K562 (cell line): Measurements from ENCODE around the gene TNNT3. TPM values are rescaled to one million over a fixed set of nuclear protein-coding genes. Genes with fewer than 3 reads are reported as not detected.

Experiments used
- ATAC-seq: fragments of 200-7000 bp; cut with Tn5 transposase; 3 replicates; pipeline ENCODE4 v1.9.1; 2020; ENCODE audit warnings: moderate library complexity
- BruUV-seq: library from RNA; stranded (reverse); fragments of 400-500 nt; replicated peaks from 2 replicates; lab custom pipeline; 2021; lab: Mats Ljungman, UMichigan
- CTCF ChIA-PET: fragments of 300-600 bp; formaldehyde crosslinking; extraction: SDS; loops from one replicate; lab custom pipeline; 2021; ENCODE audit warnings: low intra/inter-chr PET ratio; lab: Yijun Ruan, JAX
- POLR2A ChIA-PET: fragments of 300-600, 350-650 bp; sonication (Branson Sonifier 250); formaldehyde crosslinking; extraction: SDS; loops from one replicate; lab custom pipeline; 2021; ENCODE audit warnings: antibody characterized with exemption, inconsistent platforms; lab: Yijun Ruan, JAX
- DNase-seq, 4 experiments: peaks; one replicate each; pipeline versions ENCODE4 v3.0.0 to v3.0.0-alpha.2; 2011 to 2018; ENCODE audit warnings: low spot score in 3 of 4, mixed read lengths in 3 of 4; ENCODE audit errors: extremely low read depth in 1 of 4
- FAIRE-seq: peaks from 2 replicates; lab custom pipeline; 2011; peaks lifted over from hg19 to GRCh38; lab: Jason Lieb, UNC
- H2AFZ ChIP-seq: 2 replicates; pipeline ENCODE4 v1.6.0; 2011; ENCODE audit warnings: low read depth, low read length, control low read depth, inconsistent platforms
- H3K27ac ChIP-seq: fragments of 200-600 bp; 3 replicates; pipeline ENCODE4 v1.8.0; 2011; ENCODE audit warnings: low read depth, mild to moderate bottlenecking, control low read depth, inconsistent platforms, low read length, moderate library complexity, mixed read lengths; ENCODE audit errors: extremely low read depth
- H3K27me3 ChIP-seq, 2 experiments: fragments of 300-600 bp in 1 of 2; 2 replicates in 1 of 2; 3 replicates in 1 of 2; pipeline versions ENCODE4 v1.6.0 to v1.8.0; 2011; ENCODE audit warnings: inconsistent platforms in 2 of 2, low read length in 2 of 2, mild to moderate bottlenecking in 1 of 2, mixed read lengths in 1 of 2, moderate library complexity in 1 of 2; ENCODE audit not compliant: control insufficient read depth in 2 of 2, insufficient read depth in 2 of 2
- H3K36me3 ChIP-seq: fragments of 300-600 bp; 3 replicates; pipeline ENCODE4 v1.8.0; 2011; ENCODE audit warnings: mild to moderate bottlenecking, low read length, inconsistent platforms; ENCODE audit not compliant: control insufficient read depth, insufficient read depth
- H3K4me1 ChIP-seq, 2 experiments: fragments of 200-600 bp in 1 of 2; replicated peaks in 1 of 2; 2 replicates in 1 of 2; 3 replicates in 1 of 2; pipeline versions ENCODE4 v1.5.1 to v1.8.0; 2011; ENCODE audit warnings: inconsistent platforms in 2 of 2, low read length in 2 of 2, mild to moderate bottlenecking in 1 of 2, mixed read lengths in 1 of 2, moderate library complexity in 1 of 2; ENCODE audit not compliant: control insufficient read depth in 2 of 2, insufficient read depth in 2 of 2
- H3K4me2 ChIP-seq: 2 replicates; pipeline ENCODE4 v1.6.1; 2011; ENCODE audit warnings: low read length, control low read depth, inconsistent platforms, mixed read lengths; ENCODE audit not compliant: insufficient read depth
- H3K4me3 ChIP-seq: fragments of 200-600 bp; sonication (generic), shearing (Covaris generic); 2 replicates; pipeline ENCODE4 v1.5.1; 2016; ENCODE audit warnings: control low read depth, inconsistent platforms
- H3K79me2 ChIP-seq: fragments of 200-600 bp; 3 replicates; pipeline ENCODE4 v1.8.0; 2011; ENCODE audit warnings: low read length, inconsistent platforms; ENCODE audit not compliant: control insufficient read depth, insufficient read depth
- H3K9ac ChIP-seq, 2 experiments: 2 replicates each; pipeline versions ENCODE4 v1.6.0 to v1.6.1; 2011; ENCODE audit warnings: low read depth in 2 of 2, low read length in 2 of 2, control low read depth in 1 of 2, inconsistent platforms in 1 of 2, mild to moderate bottlenecking in 1 of 2, mixed read lengths in 1 of 2; ENCODE audit not compliant: insufficient read depth in 1 of 2
- H3K9me1 ChIP-seq: one replicate; pipeline ENCODE4 v1.6.0; 2011; ENCODE audit warnings: inconsistent platforms, mild to moderate bottlenecking, low read length, moderate library complexity; ENCODE audit not compliant: control insufficient read depth, insufficient read depth
- H3K9me3 ChIP-seq: replicated peaks from 2 replicates; pipeline ENCODE4 v1.5.1; 2011; ENCODE audit warnings: low read depth, low read length, inconsistent platforms; ENCODE audit not compliant: control insufficient read depth, insufficient read depth
- H4K20me1 ChIP-seq: replicated peaks from 2 replicates; pipeline ENCODE4 v1.6.1; 2011; ENCODE audit warnings: low read length, inconsistent platforms, mixed read lengths; ENCODE audit not compliant: control insufficient read depth, insufficient read depth
- ARID1B ChIP-seq: fragments of 450-650 bp; IDR thresholded peaks from 2 replicates; pipeline ENCODE4 v1.6.1; 2016; ENCODE audit warnings: antibody characterized with exemption, mild to moderate bottlenecking, inconsistent platforms
- EP400 ChIP-seq: fragments of 450-650 bp; IDR thresholded peaks from 2 replicates; pipeline ENCODE4 v1.6.1; 2017; ENCODE audit warnings: antibody characterized with exemption, mild to moderate bottlenecking, moderate library complexity
- ETV6 ChIP-seq, 3 experiments: fragments of 150-350 bp in 1 of 3; sonication (generic) in 1 of 3; formaldehyde crosslinking in 1 of 3; IDR thresholded peaks; 2 replicates each; pipeline versions ENCODE4 v1.6.1 to v1.8.0; 2014 to 2022; ENCODE audit warnings: borderline replicate concordance in 2 of 3, low read depth in 2 of 3, antibody characterized with exemption in 1 of 3, low read length in 1 of 3, mild to moderate bottlenecking in 1 of 3, missing genetic modification reagents in 1 of 3
- HNRNPUL1 ChIP-seq: fragments of 200-400 bp; formaldehyde crosslinking; IDR thresholded peaks from 2 replicates; pipeline ENCODE4 v1.6.1; 2017; ENCODE audit warnings: low read length
- ILK ChIP-seq: fragments of 450-650 bp; IDR thresholded peaks from 2 replicates; pipeline ENCODE4 v1.6.1; 2016; ENCODE audit warnings: missing genetic modification characterization, low read depth, mild to moderate bottlenecking, missing compliant biosample characterization, moderate library complexity, borderline replicate concordance
- KLF16 ChIP-seq: IDR thresholded peaks from 2 replicates; pipeline ENCODE4 v1.6.1; 2016; ENCODE audit warnings: antibody characterized with exemption
- MNT ChIP-seq, 2 experiments: fragments of 450-650 bp; conservative IDR thresholded peaks; 2 replicates each; pipeline ENCODE4 v1.6.1; 2017; ENCODE audit warnings: mild to moderate bottlenecking in 2 of 2, moderate library complexity in 2 of 2
- USF1 ChIP-seq: sonication (generic); formaldehyde crosslinking; IDR thresholded peaks from 2 replicates; pipeline ENCODE4 v1.9.0; 2022; ENCODE audit warnings: mild to moderate bottlenecking, missing genetic modification reagents
- WGBS: fragments of 100-300 bp; shearing (Covaris generic); methylation state at CpG from one replicate; pipeline ENCODE4 v1.1.6; 2016; ENCODE audit warnings: low coverage, mixed read lengths; ENCODE audit not compliant: insufficient coverage; ENCODE audit errors: missing lambda C conversion rate; 5-methylcytosine and 5-hydroxymethylcytosine counted together
- in situ Hi-C: fragments of 300-500 bp; cut with MboI; formaldehyde crosslinking; loops from 4 replicates; pipeline ENCODE4 v1.15.0; 2018; ENCODE audit warnings: inconsistent platforms, mixed read lengths
- intact Hi-C: fragments of 100-400 bp; cut with micrococcal nuclease; formaldehyde crosslinking; loops from 2 replicates; pipeline ENCODE4 v1.14.2; 2022
- polyA plus RNA-seq, 8 experiments: library from polyadenylated mRNA; depleted of rRNA in 4 of 8; stranded (reverse) in 5 of 8; unstranded in 3 of 8; fragments of >200 nt; fragmentation: Nextera tagmentation in 2 of 8; fragmentation: Illumina TruSeq in 1 of 8; extraction: Ambion mirVana in 2 of 8; extraction: Trizol in 1 of 8; gene quantifications; 2 replicates each; pipeline versions ENCODE4 v1.2.1 to v1.2.3, GENCODE V29; 2011 to 2014; ENCODE audit warnings: inconsistent platforms in 1 of 8, missing spikeins in 1 of 8
- total RNA-seq, 7 experiments: library from RNA; depleted of rRNA in 6 of 7; stranded (reverse); fragments of >200 nt in 6 of 7; fragmentation: Illumina TruSeq in 2 of 7; extraction: Trizol in 2 of 7; gene quantifications; 2 replicates each; pipeline versions ENCODE4 v1.2.1 to v1.2.3, GENCODE V29; 2011 to 2021; ENCODE audit warnings: low replicate concordance in 1 of 7

TNNT3 gene
- total and polyA plus RNA-seq, 9 of the 15 experiments (the other 6 are each of a cell fraction or from before 2014, with no cell fraction given): 0.10 TPM; not detected in 8

DNA sequence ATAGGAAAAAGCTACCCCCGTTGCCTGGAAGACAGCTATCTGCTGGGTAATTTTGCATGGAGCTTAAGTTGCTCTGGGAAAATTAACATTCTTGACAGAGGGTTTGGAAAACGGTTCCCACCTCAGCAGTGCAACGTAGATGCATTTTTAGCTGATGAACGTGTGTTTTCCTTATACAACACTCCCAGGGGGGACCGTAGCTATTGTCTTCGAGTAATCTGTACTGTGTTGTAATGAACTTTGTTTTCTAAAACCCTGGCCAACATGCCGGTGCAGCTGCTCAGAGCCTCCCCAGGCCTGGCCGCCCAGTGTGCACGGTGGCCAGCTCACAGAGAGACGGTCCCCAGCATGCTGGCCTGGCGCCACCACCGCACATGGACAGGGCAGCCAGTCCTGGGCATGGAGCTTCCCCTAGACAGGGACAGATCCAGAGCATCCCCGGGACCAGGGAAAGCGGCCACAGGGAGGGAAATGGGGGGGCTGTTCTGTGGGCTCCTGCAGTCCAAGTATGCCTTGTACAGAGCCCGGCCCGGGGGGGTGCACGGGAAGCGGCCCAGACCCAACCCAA is 2.2 kb downstream of the TNNT3 start:
- no peaks in the 10 kb centered on the region for H3K36me3 ChIP-seq
- H2AFZ ChIP-seq: no peak overlapping the region
- CTCF ChIA-PET: no interaction called here
- no peak overlapping the region for H3K27ac ChIP-seq
- in situ Hi-C loops: no loop called here
- TF ChIP-seq ETV6 (IDR thresholded peaks at IDR 0.05; ENCODE audit: borderline replicate concordance in 1 of 2, low read depth in 2 of 2, low read length in 1 of 2) (no peak), ETV6 (CRISPR knock-in tag; IDR thresholded peaks at IDR 0.05; ENCODE audit: borderline replicate concordance) (no peak), EP400 (no peak), ARID1B (no peak), HNRNPUL1 (no peak), USF1 (CRISPR knock-in tag) (no peak), KLF16 (no peak), MNT (conservative IDR thresholded peaks at IDR 0.05) (no peak), ILK (no peak)
- TF ChIP-seq, all 486 proteins: peak for 0
- no peak for DNase-seq
- no TSS peak for BruUV-seq
- peaks cover 0 to 47% of the 10 kb centered on the region in 2 experiments; a peak in 2 of 5 replicates for H3K4me1 ChIP-seq
- no peak for FAIRE-seq
- H3K27me3 ChIP-seq: peaks cover 15 to 71% of the 10 kb centered on the region in 2 experiments; a peak in 4 of 5 replicates
- H3K4me3 ChIP-seq: no peak overlapping the region
- H3K79me2 ChIP-seq: no peaks in the 10 kb centered on the region
- H3K9me1 ChIP-seq: no peaks in the 10 kb centered on the region
- H3K4me2 ChIP-seq: no peak overlapping the region
- ATAC-seq: no peak
- POLR2A ChIA-PET: interaction anchor here (1.0 kb wide), 1 partner anchor 14 kb away, joined by 3 read pairs; no protein-coding TSS in a partner anchor
- intact Hi-C loops: no loop called here
- no peaks in the 10 kb centered on the region for H3K9me3 ChIP-seq
- no peak overlapping the region for H3K9ac ChIP-seq
- 0% methylated on average over 14 of the region's 18 CpGs for WGBS
- H4K20me1 ChIP-seq: peaks cover 9% of the 10 kb centered on the region; the same call in 1 of the 2 replicates
